Right lobe of liver (tissue), 4 donors: Measurements from ENCODE around the gene CALHM6.

Experiments used
- CTCF ChIP-seq, 4 donors: fragments of 200-600 bp in 3 of 4; fragments of 450-650 bp in 1 of 4; IDR thresholded peaks; one replicate each; pipeline versions ENCODE4 v1.5.1 to v1.8.0; 2016 to 2022; ENCODE audit warnings: antibody characterized with exemption in 4 of 4, mild to moderate bottlenecking in 2 of 4
- POLR2A ChIP-seq: fragments of 450-650 bp; IDR thresholded peaks from one replicate; pipeline ENCODE4 v1.6.1; 2017; ENCODE audit warnings: antibody characterized with exemption, mild to moderate bottlenecking
- donor health status: DM: no; HTN: no; CAD: no.
- donor health status: DM: no; HTN: no; CAD: no.
- donor health status: DM: no; HTN: yes; CAD: no.

GRCh38 chr6:116471531-116471930, 10.4 kb downstream of the CALHM6 start:
- TF ChIP-seq CTCF (IDR thresholded peaks at IDR 0.05) (no peak), POLR2A (no peak)
